Ovary (tissue), 9 donors: Measurements from ENCODE around the gene MARK2. TPM values are rescaled to one million over a fixed set of nuclear protein-coding genes. Genes with fewer than 3 reads are reported as not detected.
"Not testable (repeated sequence)": the region's sequence is repeated elsewhere in the genome, so short reads cannot be mapped to it uniquely, and the experiment has no call there.

Experiments
- DNase-seq, 5 donors: peaks; one replicate each; pipeline ENCODE4 v3.0.0-alpha.2; 2019 to 2020
- H3K27ac ChIP-seq, 2 donors: fragments of 200-600 bp; one replicate each; pipeline versions ENCODE4 v1.5.1 to v1.8.0; 2019 to 2022
- H3K27me3 ChIP-seq: fragments of 200-600 bp; one replicate; pipeline ENCODE4 v1.8.0; 2022
- H3K36me3 ChIP-seq: fragments of 200-600 bp; sonication (generic); one replicate; pipeline ENCODE4 v1.5.1; 2019
- H3K4me1 ChIP-seq: one replicate; pipeline ENCODE4 v1.8.1; 2013; ENCODE audit warnings: mild to moderate bottlenecking, moderate library complexity; ENCODE audit not compliant: insufficient read depth
- H3K4me3 ChIP-seq: fragments of 200-600 bp; sonication (generic); one replicate; pipeline ENCODE4 v1.5.1; 2017
- H3K9me3 ChIP-seq, 2 donors: fragments of 200-600 bp in 1 of 2; sonication (generic) in 1 of 2; one replicate each; pipeline versions ENCODE4 v1.5.1 to v1.8.1; 2013 to 2019; ENCODE audit warnings: mild to moderate bottlenecking in 1 of 2, moderate library complexity in 1 of 2
- EP300 ChIP-seq: sonication (generic); formaldehyde crosslinking; IDR thresholded peaks from one replicate; pipeline ENCODE4 v1.6.1; 2017; ENCODE audit warnings: antibody characterized with exemption
- POLR2A ChIP-seq: fragments of 450-650 bp; IDR thresholded peaks from one replicate; pipeline ENCODE4 v1.6.1; 2017; ENCODE audit warnings: antibody characterized with exemption, mild to moderate bottlenecking, moderate library complexity
- WGBS, 3 donors: extraction: QIAGEN DNeasy Blood & Tissue Kit in 1 of 3; methylation state at CpG; one replicate each; pipeline versions ENCODE4 v1.1.5 to v1.1.7; 2013 to 2017; 5-methylcytosine and 5-hydroxymethylcytosine counted together
- intact Hi-C, 4 donors: fragments of 100-400 bp; cut with DNase I; formaldehyde crosslinking; loops; one replicate each; pipeline versions ENCODE4 v1.11.0 to v1.15.1; 2022 to 2023
- polyA plus RNA-seq, 2 donors: library from polyadenylated mRNA; stranded (reverse); fragments of 200-250 nt in 1 of 2; fragments of 350-450 nt in 1 of 2; fragmentation: Illumina TruSeq in 1 of 2; extraction: RNeasy Lipid Tissue Mini Kit (QIAGEN cat#74804) in 1 of 2; gene quantifications; one replicate each; pipeline ENCODE4 v1.2.3, GENCODE V29; 2013 to 2014
- total RNA-seq, 7 donors: library from RNA; depleted of rRNA in 2 of 7; stranded (reverse); fragments of >200 nt in 2 of 7; fragmentation: NEBNext Ultra II Directional in 3 of 7; extraction: Animal tissue kit (Norgen Biotek cat#: 25700) in 3 of 7; gene quantifications; one replicate each; pipeline versions ENCODE4 v1.1.0 to v1.2.4, GENCODE V29; 2016 to 2023
- TF ChIP-seq, protein P1 (sequence below), 3 donors: fragments of 450-650 bp in 2 of 3; fragments of 200-600 bp in 1 of 3; IDR thresholded peaks; one replicate each; pipeline versions ENCODE4 v1.5.1 to v1.8.0; 2016 to 2022; ENCODE audit warnings: antibody characterized with exemption in 3 of 3, mild to moderate bottlenecking in 1 of 3
- donor health status: DM: no; HTN: no; CAD: no; lungs with moderate emphysema.
- donor health status: DM: no; HTN: no; CAD: no.
- donor health status: Bipolar disorder and iron deficiency.
- donor health status: DM: yes; HTN: yes; CAD: no.
- donor health status: DM: no; HTN: no; CAD: no.
- donor health status: DM: yes; HTN: yes; CAD: no.

Gene MARK2
- total and polyA plus RNA-seq, 9 donors, result 12.3 to 27.8 (median 25.8) TPM

DNA sequence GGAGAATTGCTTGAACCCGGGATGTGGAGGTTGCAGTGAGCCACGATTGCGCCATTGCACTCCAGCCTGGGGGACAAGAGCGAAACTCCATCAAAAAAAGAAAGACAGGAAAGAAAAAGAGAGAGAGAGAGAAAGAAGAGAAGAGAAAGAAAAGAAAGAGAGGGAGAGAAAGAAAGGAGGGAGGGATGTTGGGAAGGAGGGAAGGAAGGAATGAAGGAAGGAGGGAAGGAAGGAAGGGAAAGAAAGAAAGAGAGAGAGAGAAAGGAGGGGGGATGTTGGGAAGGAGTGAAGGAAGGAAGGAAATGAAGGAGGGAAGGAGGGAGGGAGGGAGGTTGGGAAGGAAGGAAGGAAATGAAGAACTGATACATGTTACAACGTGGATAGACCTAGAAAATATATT lies 38.0 kb upstream of the MARK2 start:
- 89 to 90% (median 90%) methylated on average over 5 of the region's 5 CpGs for WGBS, 3 donors
- intact Hi-C loops, result no loop called here
- no peak overlapping the region for H3K4me3 ChIP-seq
- H3K4me1 ChIP-seq, result peaks cover under 1% of the 10 kb centered on the region
- H3K27ac ChIP-seq, result no peak overlapping the region
- no peaks in the 10 kb centered on the region for H3K9me3 ChIP-seq
- no peaks in the 10 kb centered on the region for H3K27me3 ChIP-seq
- H3K36me3 ChIP-seq, result no peaks in the 10 kb centered on the region
- no peak for DNase-seq
- TF ChIP-seq POLR2A (no peak), EP300 (no peak)
- TF ChIP-seq, protein P1, sequence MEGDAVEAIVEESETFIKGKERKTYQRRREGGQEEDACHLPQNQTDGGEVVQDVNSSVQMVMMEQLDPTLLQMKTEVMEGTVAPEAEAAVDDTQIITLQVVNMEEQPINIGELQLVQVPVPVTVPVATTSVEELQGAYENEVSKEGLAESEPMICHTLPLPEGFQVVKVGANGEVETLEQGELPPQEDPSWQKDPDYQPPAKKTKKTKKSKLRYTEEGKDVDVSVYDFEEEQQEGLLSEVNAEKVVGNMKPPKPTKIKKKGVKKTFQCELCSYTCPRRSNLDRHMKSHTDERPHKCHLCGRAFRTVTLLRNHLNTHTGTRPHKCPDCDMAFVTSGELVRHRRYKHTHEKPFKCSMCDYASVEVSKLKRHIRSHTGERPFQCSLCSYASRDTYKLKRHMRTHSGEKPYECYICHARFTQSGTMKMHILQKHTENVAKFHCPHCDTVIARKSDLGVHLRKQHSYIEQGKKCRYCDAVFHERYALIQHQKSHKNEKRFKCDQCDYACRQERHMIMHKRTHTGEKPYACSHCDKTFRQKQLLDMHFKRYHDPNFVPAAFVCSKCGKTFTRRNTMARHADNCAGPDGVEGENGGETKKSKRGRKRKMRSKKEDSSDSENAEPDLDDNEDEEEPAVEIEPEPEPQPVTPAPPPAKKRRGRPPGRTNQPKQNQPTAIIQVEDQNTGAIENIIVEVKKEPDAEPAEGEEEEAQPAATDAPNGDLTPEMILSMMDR (IDR thresholded peaks at IDR 0.05), result no peak

DNA sequence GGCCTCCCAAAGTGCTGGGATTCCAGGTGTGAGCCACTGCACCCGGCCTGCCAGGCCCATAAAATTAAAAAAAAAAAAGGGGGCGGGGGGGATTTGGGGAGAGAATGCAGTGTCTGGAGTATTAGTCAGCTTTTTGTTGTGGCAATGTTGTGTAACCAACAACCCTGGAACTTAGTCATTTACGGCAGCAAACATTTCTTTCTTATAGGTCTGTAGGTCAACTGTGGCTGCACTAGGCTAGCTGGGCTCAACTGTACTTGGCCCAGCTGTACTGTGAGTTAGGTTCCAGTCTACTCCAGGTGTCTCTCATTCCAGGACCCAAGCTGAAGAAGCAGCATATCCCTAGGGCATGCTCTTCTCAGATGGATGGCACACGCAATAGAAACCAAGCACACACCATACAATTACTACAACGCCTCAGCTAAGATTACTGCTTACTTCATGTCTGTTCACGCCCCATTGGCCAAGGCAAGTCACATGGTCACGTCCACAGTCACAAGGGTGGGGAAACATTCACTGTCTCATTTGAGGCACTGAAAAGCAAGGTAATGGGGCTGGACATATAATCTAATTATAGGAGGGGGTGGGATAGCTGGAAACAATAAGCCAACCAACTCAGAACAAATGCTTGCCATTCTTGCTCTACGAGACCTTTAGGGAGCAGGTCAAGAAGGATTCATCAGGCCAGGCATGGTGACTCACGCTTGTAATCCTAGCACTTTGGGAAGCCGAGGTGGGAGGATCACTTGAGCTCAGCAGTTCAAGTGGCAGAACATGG lies 36.1 kb upstream of the MARK2 start:
- intact Hi-C loops, result no loop called here
- Histone ChIP-seq H3K4me1 (peaks cover 2% of the 10 kb centered on the region), H3K4me3 (no peak overlapping the region), H3K9me3 (no peaks in the 10 kb centered on the region), H3K27me3 (no peaks in the 10 kb centered on the region), H3K36me3 (no peaks in the 10 kb centered on the region), H3K27ac (no peak overlapping the region)
- TF ChIP-seq, protein P1 (IDR thresholded peaks at IDR 0.05), result no peak
- no peak for TF ChIP-seq EP300
- TF ChIP-seq POLR2A, result no peak
- DNase-seq, result no peak
- 82 to 86% (median 85%) methylated on average over 10 of the region's 10 CpGs for WGBS, 3 donors

DNA sequence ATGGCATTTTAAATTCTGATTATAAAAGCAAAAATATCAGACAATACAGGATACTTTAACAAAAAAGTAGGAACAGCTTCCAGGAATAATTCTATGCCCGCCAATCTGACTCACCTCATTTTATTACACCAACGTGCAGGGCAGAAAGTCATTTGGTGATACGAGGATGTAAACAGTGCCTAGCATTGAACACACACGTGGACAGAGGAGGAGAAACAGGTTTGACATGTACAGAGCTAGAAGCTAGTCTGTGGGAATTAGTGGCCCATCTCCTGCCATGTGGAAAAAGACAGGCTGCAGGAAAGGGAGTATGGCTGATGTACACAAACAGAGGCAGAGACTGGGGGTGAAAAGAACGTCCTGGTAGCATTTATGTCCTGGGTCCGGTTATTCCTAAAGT lies 34.7 kb upstream of the MARK2 start:
- Histone ChIP-seq H3K27ac (no peak overlapping the region), H3K4me1 (peaks cover 2% of the 10 kb centered on the region), H3K4me3 (no peak overlapping the region), H3K27me3 (no peaks in the 10 kb centered on the region), H3K36me3 (no peaks in the 10 kb centered on the region), H3K9me3 (no peaks in the 10 kb centered on the region)
- 69 to 74% (median 73%) methylated on average over 6 of the region's 6 CpGs for WGBS, 3 donors
- TF ChIP-seq EP300, result no peak
- TF ChIP-seq POLR2A, result no peak
- TF ChIP-seq, protein P1 (IDR thresholded peaks at IDR 0.05), result no peak
- intact Hi-C loops, result no loop called here
- no peak for DNase-seq

DNA sequence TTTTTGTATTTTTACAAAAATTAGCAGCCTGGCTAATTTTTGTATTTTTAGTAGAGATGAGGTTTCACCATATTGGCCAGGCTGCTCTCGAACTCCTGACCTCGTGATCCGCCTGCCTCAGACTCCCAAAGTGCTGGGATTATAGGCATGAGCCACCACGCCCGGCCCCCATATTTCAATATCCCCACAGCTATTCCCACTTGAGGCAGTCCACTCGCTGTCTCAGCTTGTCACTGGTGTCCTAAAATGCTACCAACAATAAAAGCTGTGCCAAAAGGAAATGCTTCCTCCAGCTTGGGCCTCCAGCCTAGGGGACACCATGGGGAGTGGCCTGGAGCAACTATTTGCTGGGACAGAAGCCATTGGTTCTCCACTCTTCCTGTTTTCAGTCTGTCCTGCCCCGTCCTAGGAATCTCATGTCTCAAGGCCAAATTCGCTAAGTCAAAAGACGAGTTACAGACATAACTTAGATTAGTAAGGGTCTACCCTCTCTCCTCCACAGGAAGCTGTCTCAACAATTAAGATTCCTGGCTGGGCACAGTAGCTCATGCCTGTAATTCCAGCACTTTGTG lies 33.0 kb upstream of the MARK2 start:
- Histone ChIP-seq H3K4me3 (no peak overlapping the region), H3K9me3 (no peaks in the 10 kb centered on the region), H3K27ac (no peak overlapping the region), H3K36me3 (no peaks in the 10 kb centered on the region), H3K4me1 (peaks cover 2% of the 10 kb centered on the region), H3K27me3 (no peaks in the 10 kb centered on the region)
- TF ChIP-seq EP300, result no peak
- no peak for TF ChIP-seq POLR2A
- TF ChIP-seq, protein P1 (IDR thresholded peaks at IDR 0.05), result no peak
- DNase-seq, result no peak
- 52 to 61% (median 60%) methylated on average over 9 of the region's 9 CpGs for WGBS, 3 donors
- intact Hi-C loops, result no loop called here

DNA sequence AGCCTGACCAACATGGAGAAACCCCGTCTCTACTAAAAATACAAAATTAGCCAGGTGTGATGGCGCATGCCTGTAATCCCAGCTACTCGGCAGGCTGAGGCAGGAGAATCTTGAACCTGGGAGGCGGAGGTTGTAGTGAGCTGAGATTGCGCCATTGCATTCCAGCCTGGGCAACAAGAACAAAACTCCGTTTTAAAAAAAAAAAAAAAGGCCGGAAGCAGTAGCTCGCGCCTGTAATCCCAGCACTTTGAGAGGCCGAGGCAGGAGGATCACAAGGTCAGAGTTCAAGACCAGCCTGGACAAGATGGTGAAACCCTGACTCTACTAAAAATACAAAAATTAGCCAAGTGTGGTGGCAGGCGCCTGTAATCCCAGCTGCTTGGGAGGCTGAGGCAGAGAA lies 28.5 kb upstream of the MARK2 start:
- H3K27ac ChIP-seq, H3K4me3 ChIP-seq, DNase-seq, H3K9me3 ChIP-seq, H3K27me3 ChIP-seq, H3K36me3 ChIP-seq: not testable (repeated sequence)
- intact Hi-C loops, result loop anchor here in 1 of 4 donors (5.0 kb wide), 1 partner anchor 43 kb away; the partner anchor contains the start of gene ZFTA
- peaks cover 11% of the 10 kb centered on the region for H3K4me1 ChIP-seq
- 88 to 91% (median 90%) methylated on average over 11 of the region's 11 CpGs for WGBS, 3 donors
